ENCODE results near the gene TFEB.

The TFEB gene

GRCh38 chr6:41687501-41688175 lies 47.8 kb downstream of the TFEB start:
- no peak for DNase-seq

GRCh38 chr6:41685641-41686380 lies 49.6 kb downstream of the TFEB start:
- no peak for DNase-seq

GRCh38 chr6:41684311-41685180 lies 50.9 kb downstream of the TFEB start:
- no peak for DNase-seq

GRCh38 chr6:41683523-41684310 lies 51.7 kb downstream of the TFEB start:
- DNase-seq: peak; percentile 79

GRCh38 chr6:41683273-41683522 lies 52.2 kb downstream of the TFEB start:
- DNase-seq: no peak

GRCh38 chr6:41682497-41683272 lies 52.7 kb downstream of the TFEB start:
- DNase-seq: no peak

- peak; percentile 88 for DNase-seq
Observed at GRCh38 chr6:41682056-41682477, 53.3 kb downstream of the TFEB start.

- no peak for DNase-seq
Observed at GRCh38 chr6:41680182-41680965, 55.0 kb downstream of the TFEB start.

- DNase-seq: no peak
Observed at GRCh38 chr6:41679696-41680095, 55.7 kb downstream of the TFEB start.

GRCh38 chr6:41678511-41679084 lies 56.8 kb downstream of the TFEB start:
- DNase-seq: no peak

- DNase-seq: peak; percentile 69
Observed at GRCh38 chr6:41677124-41677921, 58.1 kb downstream of the TFEB start.

- DNase-seq: no peak
Observed at GRCh38 chr6:41676431-41676830, 59.0 kb downstream of the TFEB start.

GRCh38 chr6:41675992-41676391 lies 59.4 kb downstream of the TFEB start:
- DNase-seq: no peak

- no peak for DNase-seq
Observed at GRCh38 chr6:41675176-41675775, 60.1 kb downstream of the TFEB start.

GRCh38 chr6:41674231-41675000 lies 61.0 kb downstream of the TFEB start:
- no peak for DNase-seq

- DNase-seq: no peak
Observed at GRCh38 chr6:41673704-41674000, 61.8 kb downstream of the TFEB start.

- DNase-seq: no peak
Observed at GRCh38 chr6:41672816-41673703, 62.3 kb downstream of the TFEB start.

GRCh38 chr6:41672016-41672415 lies 63.4 kb downstream of the TFEB start:
- DNase-seq: no peak
